ENCODE measurements around the gene CARNS1. TPM values are rescaled to one million over a fixed set of nuclear protein-coding genes. Genes with fewer than 3 reads are reported as not detected.
"Not testable (repeated sequence)": the region's sequence is repeated elsewhere in the genome, so short reads cannot be mapped to it uniquely, and the experiment has no call there.

The CARNS1 gene
- total RNA-seq, 1 donor from 2014 or later: 0.47 TPM

- intact Hi-C loops (cut with micrococcal nuclease): not testable (repeated sequence)
Observed at GRCh38 chr11:67427364-67427859, 11.9 kb downstream of the CARNS1 start.

- intact Hi-C loops (cut with micrococcal nuclease): loop anchor here (1.0 kb wide), 7 partner anchors 8 to 80 kb away; partner anchors contain the start of genes CDK2AP2, POLD4 and TMEM134
Observed at GRCh38 chr11:67428052-67429001, 12.8 kb downstream of the CARNS1 start, which contains the start of gene RPS6KB2. RPS6KB2 (plus strand) TSS chr11:67428494; CDS start chr11:67428546, 52 bp downstream.

- intact Hi-C loops (cut with micrococcal nuclease): no loop called here
Observed at GRCh38 chr11:67429038-67429668, 13.7 kb downstream of the CARNS1 start.

- intact Hi-C loops (cut with micrococcal nuclease): no loop called here
Observed at GRCh38 chr11:67429722-67430121, 14.2 kb downstream of the CARNS1 start.

GRCh38 chr11:67431346-67432249, 16.1 kb downstream of the CARNS1 start:
- intact Hi-C loops (cut with micrococcal nuclease): no loop called here

- intact Hi-C loops (cut with micrococcal nuclease): no loop called here
Observed at GRCh38 chr11:67432655-67433349, 17.3 kb downstream of the CARNS1 start.

- intact Hi-C loops (cut with micrococcal nuclease): no loop called here
Observed at GRCh38 chr11:67433536-67434394, 18.3 kb downstream of the CARNS1 start.

GRCh38 chr11:67434395-67434881, 19.0 kb downstream of the CARNS1 start:
- intact Hi-C loops (cut with micrococcal nuclease): no loop called here

GRCh38 chr11:67435031-67435726, 19.7 kb downstream of the CARNS1 start:
- intact Hi-C loops (cut with micrococcal nuclease): no loop called here

- intact Hi-C loops (cut with micrococcal nuclease): loop anchor here (1.0 kb wide), 1 partner anchor 8 kb away; the partner anchor contains the start of gene RPS6KB2
Observed at GRCh38 chr11:67435727-67436458, 20.4 kb downstream of the CARNS1 start.

GRCh38 chr11:67436459-67437081, 21.1 kb downstream of the CARNS1 start:
- intact Hi-C loops (cut with micrococcal nuclease): loop anchor here (1.0 kb wide), 4 partner anchors 8 to 70 kb away; partner anchors contain the start of gene RPS6KB2

GRCh38 chr11:67437082-67437808, 21.8 kb downstream of the CARNS1 start, which contains the start of gene PTPRCAP:
PTPRCAP (minus strand) TSS chr11:67437682; CDS start chr11:67437619, 63 bp downstream.
- intact Hi-C loops (cut with micrococcal nuclease): loop anchor here (1.0 kb wide), 3 partner anchors 27 to 69 kb away; no protein-coding TSS in a partner anchor

GRCh38 chr11:67437809-67438157, 22.3 kb downstream of the CARNS1 start:
- intact Hi-C loops (cut with micrococcal nuclease): loop anchor here (1.0 to 2.0 kb wide), 6 partner anchors 9 to 69 kb away; partner anchors contain the start of gene TMEM134

- intact Hi-C loops (cut with micrococcal nuclease): loop anchor here (1.0 to 2.0 kb wide), 3 partner anchors 8 to 46 kb away; partner anchors contain the start of gene TMEM134
Observed at GRCh38 chr11:67438158-67438902, 22.9 kb downstream of the CARNS1 start.
